HL-60 (cell line): ENCODE data around the gene INTS4.
"Not testable (repeated sequence)": the region's sequence is repeated elsewhere in the genome, so short reads cannot be mapped to it uniquely, and the experiment has no call there.

ENCODE experiments used
- DNase-seq, 2 experiments: peaks; one replicate each; pipeline ENCODE4 v3.0.0-alpha.2; 2010 to 2020; ENCODE audit warnings: low read depth in 1 of 2, low spot score in 1 of 2
- H3K27ac ChIP-seq: fragments of 250-450 bp; sonication (Bioruptor Pico); replicated peaks from 2 replicates; pipeline ENCODE4 v1.5.1; 2020; ENCODE audit warnings: mild to moderate bottlenecking, moderate library complexity
- H3K27me3 ChIP-seq: fragments of 250-450 bp; sonication (Bioruptor Pico); 2 replicates; pipeline ENCODE4 v1.5.1; 2021; ENCODE audit warnings: mild to moderate bottlenecking, moderate library complexity; ENCODE audit not compliant: insufficient read depth, poor library complexity, severe bottlenecking
- H3K4me3 ChIP-seq: replicated peaks from 2 replicates; pipeline ENCODE4 v1.5.1; 2011; ENCODE audit warnings: mild to moderate bottlenecking, control low read depth, low read length; ENCODE audit not compliant: insufficient read depth
- CTCF ChIP-seq: IDR thresholded peaks from one replicate; pipeline ENCODE4 v1.5.1; 2011; ENCODE audit warnings: low read length, control low read depth, inconsistent platforms; ENCODE audit not compliant: insufficient read depth
- GABPA ChIP-seq: IDR thresholded peaks from 2 replicates; pipeline ENCODE4 v1.6.1; 2012; ENCODE audit warnings: low read depth
- POLR2AphosphoS5 ChIP-seq: IDR thresholded peaks from 2 replicates; pipeline ENCODE4 v1.6.1; 2012; ENCODE audit warnings: low read depth
- SPI1 ChIP-seq: IDR thresholded peaks from 2 replicates; pipeline ENCODE4 v1.6.1; 2012; ENCODE audit warnings: low read depth, mild to moderate bottlenecking, borderline replicate concordance
- long read RNA-seq: library from polyadenylated mRNA; unstranded; transcript quantifications from one replicate; pipeline ENCODE4 v2.0.0, GENCODE V29; 2020
- TF ChIP-seq, protein P1 (sequence below): IDR thresholded peaks from 2 replicates; pipeline ENCODE4 v1.6.1; 2012; ENCODE audit warnings: low read depth; ENCODE audit not compliant: insufficient replicate concordance

Gene INTS4
- long read RNA-seq, transcript INTS4-206 (12 exons, 1,845 nt) = minor isoform, 8 of 266 reads
- long read RNA-seq, transcript INTS4-209 (23 exons, 3,156 nt) = major isoform, 207 of 266 reads
- long read RNA-seq, partial matches to known transcripts = 10 of 266 reads
- long read RNA-seq, other reads (novel, unspliced or antisense) = 41 of 266 reads

DNA sequence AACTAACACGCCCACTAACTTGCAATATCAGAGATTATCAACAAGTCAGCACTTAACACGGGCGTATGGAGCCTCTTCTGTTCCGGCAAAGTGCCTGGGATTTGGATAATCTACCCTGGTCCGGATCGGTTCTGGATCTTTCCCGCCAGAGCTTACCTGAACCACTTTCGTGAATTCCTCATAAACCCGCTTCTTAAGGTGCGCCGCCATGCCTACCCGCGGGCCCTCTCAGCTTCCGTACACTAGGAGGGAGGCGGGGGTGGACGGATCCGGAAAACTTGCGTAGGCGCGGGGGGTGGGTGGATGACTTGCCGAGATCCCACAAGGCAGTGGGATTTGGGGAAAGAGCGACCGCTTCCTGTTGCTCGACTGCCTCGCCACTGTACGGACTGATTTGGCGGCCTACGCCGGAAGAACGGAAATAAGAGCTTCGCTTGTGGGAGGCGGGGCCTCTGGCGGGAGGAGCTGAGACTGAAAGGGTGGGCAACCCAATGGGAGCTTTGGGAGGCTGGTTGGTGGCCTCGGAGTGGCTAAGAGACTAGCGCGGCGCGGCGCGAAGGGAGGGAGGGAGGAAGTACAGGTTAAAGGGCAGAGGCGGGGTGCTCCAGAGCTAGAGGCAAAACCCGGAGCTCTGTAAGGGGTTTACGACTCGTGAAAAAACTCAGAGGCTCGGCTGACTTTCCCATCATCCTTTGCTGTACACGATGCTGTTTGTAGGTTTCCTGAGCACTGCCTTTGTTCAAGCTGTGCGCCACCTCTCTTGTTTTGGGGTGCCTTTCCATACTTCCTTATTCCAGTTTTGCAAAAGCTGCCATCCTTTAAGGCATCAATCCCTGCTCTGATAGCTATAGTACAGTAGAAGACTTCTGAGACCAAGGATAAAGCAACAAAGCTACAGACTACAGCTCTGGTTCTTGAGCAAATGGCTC lies at the start of gene INTS4:
Gene INTS4, minus strand, starts transcription at position 235 of the 929 bp plus-strand sequence. Its CDS starts 25 bp downstream, at position 210.
- peak within 1 kb of the TSS; percentile 69 for H3K27ac ChIP-seq
- H3K4me3 ChIP-seq = peak within 1 kb of the TSS; percentile 93
- DNase-seq = peak; percentile 99 to 100
- no peaks in the 10 kb centered on the region for H3K27me3 ChIP-seq
- TF ChIP-seq GABPA = peak; percentile 89
- peak; percentile 79 for TF ChIP-seq SPI1
- TF ChIP-seq POLR2AphosphoS5 = peak; percentile 60; the same call in 1 of the 2 replicates
- TF ChIP-seq CTCF = no peak
- TF ChIP-seq, protein P1, sequence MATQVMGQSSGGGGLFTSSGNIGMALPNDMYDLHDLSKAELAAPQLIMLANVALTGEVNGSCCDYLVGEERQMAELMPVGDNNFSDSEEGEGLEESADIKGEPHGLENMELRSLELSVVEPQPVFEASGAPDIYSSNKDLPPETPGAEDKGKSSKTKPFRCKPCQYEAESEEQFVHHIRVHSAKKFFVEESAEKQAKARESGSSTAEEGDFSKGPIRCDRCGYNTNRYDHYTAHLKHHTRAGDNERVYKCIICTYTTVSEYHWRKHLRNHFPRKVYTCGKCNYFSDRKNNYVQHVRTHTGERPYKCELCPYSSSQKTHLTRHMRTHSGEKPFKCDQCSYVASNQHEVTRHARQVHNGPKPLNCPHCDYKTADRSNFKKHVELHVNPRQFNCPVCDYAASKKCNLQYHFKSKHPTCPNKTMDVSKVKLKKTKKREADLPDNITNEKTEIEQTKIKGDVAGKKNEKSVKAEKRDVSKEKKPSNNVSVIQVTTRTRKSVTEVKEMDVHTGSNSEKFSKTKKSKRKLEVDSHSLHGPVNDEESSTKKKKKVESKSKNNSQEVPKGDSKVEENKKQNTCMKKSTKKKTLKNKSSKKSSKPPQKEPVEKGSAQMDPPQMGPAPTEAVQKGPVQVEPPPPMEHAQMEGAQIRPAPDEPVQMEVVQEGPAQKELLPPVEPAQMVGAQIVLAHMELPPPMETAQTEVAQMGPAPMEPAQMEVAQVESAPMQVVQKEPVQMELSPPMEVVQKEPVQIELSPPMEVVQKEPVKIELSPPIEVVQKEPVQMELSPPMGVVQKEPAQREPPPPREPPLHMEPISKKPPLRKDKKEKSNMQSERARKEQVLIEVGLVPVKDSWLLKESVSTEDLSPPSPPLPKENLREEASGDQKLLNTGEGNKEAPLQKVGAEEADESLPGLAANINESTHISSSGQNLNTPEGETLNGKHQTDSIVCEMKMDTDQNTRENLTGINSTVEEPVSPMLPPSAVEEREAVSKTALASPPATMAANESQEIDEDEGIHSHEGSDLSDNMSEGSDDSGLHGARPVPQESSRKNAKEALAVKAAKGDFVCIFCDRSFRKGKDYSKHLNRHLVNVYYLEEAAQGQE = peak; percentile 48

DNA sequence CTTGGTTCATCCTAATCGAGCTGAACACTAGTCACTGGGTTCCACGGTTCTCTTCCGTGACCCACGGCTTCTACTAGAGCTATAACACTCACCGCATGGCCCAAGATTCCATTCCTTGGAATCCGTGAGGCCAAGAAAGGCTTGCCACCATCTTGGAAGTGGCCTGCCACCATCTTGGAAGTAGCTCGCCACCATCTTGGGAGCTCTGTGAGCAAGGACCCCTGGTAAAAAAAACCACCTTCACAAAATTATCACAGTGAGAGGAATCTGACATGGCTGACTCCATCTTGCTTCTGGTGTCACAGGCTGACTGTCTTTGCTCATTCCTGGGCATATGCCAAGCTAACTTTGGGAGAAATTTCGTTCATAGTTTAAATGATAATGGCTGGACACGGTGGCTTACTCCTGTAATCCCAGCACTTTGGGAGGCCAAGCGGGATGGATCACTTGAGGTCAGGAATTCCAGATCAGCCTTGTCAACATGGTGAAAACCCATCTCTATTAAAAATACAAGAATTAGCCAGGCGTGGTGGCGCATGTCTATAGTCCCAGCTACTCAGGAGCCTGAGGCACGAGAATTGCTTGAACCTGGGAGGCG lies 47.5 kb upstream of the INTS4 start:
- Histone ChIP-seq H3K27me3 (no peaks in the 10 kb centered on the region), H3K27ac (no peak overlapping the region), H3K4me3 (no peak overlapping the region)
- TF ChIP-seq CTCF (no peak), SPI1 (no peak), GABPA (no peak), POLR2AphosphoS5 (no peak)
- TF ChIP-seq, protein P1 = no peak
- DNase-seq = no peak

- not testable (repeated sequence) for H3K4me3 ChIP-seq, H3K27ac ChIP-seq, H3K27me3 ChIP-seq, DNase-seq
Measured at GRCh38 chr11:78041380-78041719, 46.9 kb upstream of the INTS4 start.

GRCh38 chr11:78040691-78041379 lies 46.4 kb upstream of the INTS4 start:
- Histone ChIP-seq H3K27ac (no peak overlapping the region), H3K27me3 (no peaks in the 10 kb centered on the region), H3K4me3 (no peak overlapping the region)
- DNase-seq = no peak
- TF ChIP-seq SPI1 = no peak
- TF ChIP-seq CTCF = no peak
- TF ChIP-seq POLR2AphosphoS5 = no peak
- TF ChIP-seq GABPA = no peak
- TF ChIP-seq, protein P1 = no peak
